Measurements from ENCODE around the gene AMMECR1. TPM values are rescaled to one million over a fixed set of nuclear protein-coding genes. Genes with fewer than 3 reads are reported as not detected.

The AMMECR1 gene
- total and polyA plus RNA-seq, 2 of the 13 experiments (the other 11 are each of a cell fraction or from before 2014, with no cell fraction given): 3.1 to 7.5 TPM

- TF ChIP-seq ZBTB37 (CRISPR knock-in tag; IDR thresholded peaks at IDR 0.05) (no peak), ZNF878 (CRISPR knock-in tag; IDR thresholded peaks at IDR 0.05) (no peak), FOXA1 (IDR thresholded peaks at IDR 0.05) (no peak), FOXA1 (CRISPR knock-in tag; IDR thresholded peaks at IDR 0.05) (no peak), NFATC3 (CRISPR knock-in tag; IDR thresholded peaks at IDR 0.05) (no peak), GLI4 (CRISPR knock-in tag; IDR thresholded peaks at IDR 0.05; ENCODE audit: borderline replicate concordance) (no peak), SIX4 (CRISPR knock-in tag; IDR thresholded peaks at IDR 0.05) (no peak), ZNF747 (CRISPR knock-in tag; IDR thresholded peaks at IDR 0.05; ENCODE audit: borderline replicate concordance) (no peak), HDAC2 (CRISPR knock-in tag; IDR thresholded peaks at IDR 0.05) (no peak), KDM1A (CRISPR knock-in tag; IDR thresholded peaks at IDR 0.05) (no peak), ZNF615 (CRISPR knock-in tag; IDR thresholded peaks at IDR 0.05; ENCODE audit: borderline replicate concordance) (no peak), CERS6 (CRISPR knock-in tag; IDR thresholded peaks at IDR 0.05) (no peak), ZNF749 (CRISPR knock-in tag; IDR thresholded peaks at IDR 0.05; ENCODE audit: borderline replicate concordance) (no peak), MYNN (CRISPR knock-in tag; IDR thresholded peaks at IDR 0.05; ENCODE audit: low read depth) (no peak), ZNF503 (CRISPR knock-in tag; IDR thresholded peaks at IDR 0.05) (no peak), KMT2A (CRISPR knock-in tag; IDR thresholded peaks at IDR 0.05) (peak; percentile 34; the same call in 1 of the 2 replicates)
- TF ChIP-seq, protein P1, sequence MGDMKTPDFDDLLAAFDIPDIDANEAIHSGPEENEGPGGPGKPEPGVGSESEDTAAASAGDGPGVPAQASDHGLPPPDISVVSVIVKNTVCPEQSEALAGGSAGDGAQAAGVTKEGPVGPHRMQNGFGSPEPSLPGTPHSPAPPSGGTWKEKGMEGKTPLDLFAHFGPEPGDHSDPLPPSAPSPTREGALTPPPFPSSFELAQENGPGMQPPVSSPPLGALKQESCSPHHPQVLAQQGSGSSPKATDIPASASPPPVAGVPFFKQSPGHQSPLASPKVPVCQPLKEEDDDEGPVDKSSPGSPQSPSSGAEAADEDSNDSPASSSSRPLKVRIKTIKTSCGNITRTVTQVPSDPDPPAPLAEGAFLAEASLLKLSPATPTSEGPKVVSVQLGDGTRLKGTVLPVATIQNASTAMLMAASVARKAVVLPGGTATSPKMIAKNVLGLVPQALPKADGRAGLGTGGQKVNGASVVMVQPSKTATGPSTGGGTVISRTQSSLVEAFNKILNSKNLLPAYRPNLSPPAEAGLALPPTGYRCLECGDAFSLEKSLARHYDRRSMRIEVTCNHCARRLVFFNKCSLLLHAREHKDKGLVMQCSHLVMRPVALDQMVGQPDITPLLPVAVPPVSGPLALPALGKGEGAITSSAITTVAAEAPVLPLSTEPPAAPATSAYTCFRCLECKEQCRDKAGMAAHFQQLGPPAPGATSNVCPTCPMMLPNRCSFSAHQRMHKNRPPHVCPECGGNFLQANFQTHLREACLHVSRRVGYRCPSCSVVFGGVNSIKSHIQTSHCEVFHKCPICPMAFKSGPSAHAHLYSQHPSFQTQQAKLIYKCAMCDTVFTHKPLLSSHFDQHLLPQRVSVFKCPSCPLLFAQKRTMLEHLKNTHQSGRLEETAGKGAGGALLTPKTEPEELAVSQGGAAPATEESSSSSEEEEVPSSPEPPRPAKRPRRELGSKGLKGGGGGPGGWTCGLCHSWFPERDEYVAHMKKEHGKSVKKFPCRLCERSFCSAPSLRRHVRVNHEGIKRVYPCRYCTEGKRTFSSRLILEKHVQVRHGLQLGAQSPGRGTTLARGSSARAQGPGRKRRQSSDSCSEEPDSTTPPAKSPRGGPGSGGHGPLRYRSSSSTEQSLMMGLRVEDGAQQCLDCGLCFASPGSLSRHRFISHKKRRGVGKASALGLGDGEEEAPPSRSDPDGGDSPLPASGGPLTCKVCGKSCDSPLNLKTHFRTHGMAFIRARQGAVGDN (CRISPR knock-in tag; IDR thresholded peaks at IDR 0.05): peak; percentile 72
- TF ChIP-seq, protein P2, sequence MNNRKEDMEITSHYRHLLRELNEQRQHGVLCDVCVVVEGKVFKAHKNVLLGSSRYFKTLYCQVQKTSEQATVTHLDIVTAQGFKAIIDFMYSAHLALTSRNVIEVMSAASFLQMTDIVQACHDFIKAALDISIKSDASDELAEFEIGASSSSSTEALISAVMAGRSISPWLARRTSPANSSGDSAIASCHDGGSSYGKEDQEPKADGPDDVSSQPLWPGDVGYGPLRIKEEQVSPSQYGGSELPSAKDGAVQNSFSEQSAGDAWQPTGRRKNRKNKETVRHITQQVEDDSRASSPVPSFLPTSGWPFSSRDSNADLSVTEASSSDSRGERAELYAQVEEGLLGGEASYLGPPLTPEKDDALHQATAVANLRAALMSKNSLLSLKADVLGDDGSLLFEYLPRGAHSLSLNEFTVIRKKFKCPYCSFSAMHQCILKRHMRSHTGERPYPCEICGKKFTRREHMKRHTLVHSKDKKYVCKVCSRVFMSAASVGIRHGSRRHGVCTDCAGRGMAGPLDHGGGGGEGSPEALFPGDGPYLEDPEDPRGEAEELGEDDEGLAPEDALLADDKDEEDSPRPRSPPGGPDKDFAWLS (CRISPR knock-in tag; IDR thresholded peaks at IDR 0.05; ENCODE audit: borderline replicate concordance): no peak
These were observed at the start of gene AMMECR1 (continued) for GRCh38 chrX:110317820-110318663.

Data from HepG2 (cell line).